Heart left ventricle (tissue), 13 donors: ENCODE measurements around the gene CCDC121.
"Not testable (repeated sequence)": the region's sequence is repeated elsewhere in the genome, so short reads cannot be mapped to it uniquely, and the experiment has no call there.

Experiments
- POLR2A ChIP-seq, 2 donors: fragments of 450-650 bp; IDR thresholded peaks; one replicate each; pipeline ENCODE4 v1.6.1; 2017; ENCODE audit warnings: antibody characterized with exemption in 2 of 2, mild to moderate bottlenecking in 2 of 2, moderate library complexity in 2 of 2
- TF ChIP-seq, protein P1 (sequence below), 12 donors: fragments of 200-600 bp; sonication (generic) in 4 of 12; IDR thresholded peaks; one replicate each; pipeline versions ENCODE4 v1.5.0 to v1.8.0; 2018 to 2022; ENCODE audit warnings: antibody characterized with exemption in 12 of 12, mild to moderate bottlenecking in 5 of 12
- donor health status: ischemic (EF 13 %, LVEDD 7.1; RV severe dilation, severe dysfunction).
- donor health status: DM: no; HTN: yes; CAD: no.
- donor health status: DM: no; HTN: no; CAD: no.
- donor health status: ischemic (EF 25% LVEDD 6.9; RV normal size, moderate dysfunction).
- donor health status: ischemic (EF 25% LVEDD 5.7; RV mildly dilated, moderate dysfunction).
- donor health status: ischemic (EF 35%, LVEDD 5.7; RV mildly dilated, moderate dysfunction).
- donor health status: nonischemic (EF 11% LVEDD 7.7; RV severe dilation, severe dysfunction).
- donor health status: DM: yes; HTN: yes; CAD: no.
- donor health status: PGD.
- donor health status: ischemic (EF 29% LVEDD 5.4; RV normal size, mild dysfunction).
- donor health status: nonischemic (EF 23%, LVEDD 6.1; RV moderate dilation, normal function).

DNA sequence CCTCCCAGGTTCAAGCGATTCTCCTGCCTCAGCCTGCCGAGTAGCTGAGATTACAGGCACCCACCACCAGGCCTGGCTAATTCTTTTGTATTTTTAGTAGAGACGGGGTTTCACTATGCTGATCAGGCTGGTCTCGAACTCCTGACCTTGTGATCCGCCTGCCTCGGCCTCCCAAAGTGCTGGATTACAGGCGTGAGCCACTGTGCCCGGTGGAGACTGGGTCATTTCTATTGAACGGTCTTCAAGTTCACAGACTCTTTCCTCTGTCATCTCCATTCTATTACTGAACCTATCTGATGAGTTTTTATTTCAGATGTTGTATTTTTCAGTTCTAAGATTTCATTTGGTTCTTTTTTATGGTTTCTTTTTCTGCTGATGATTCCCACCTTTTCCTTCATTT is 33.4 kb downstream of the CCDC121 start:
- TF ChIP-seq, protein P1, sequence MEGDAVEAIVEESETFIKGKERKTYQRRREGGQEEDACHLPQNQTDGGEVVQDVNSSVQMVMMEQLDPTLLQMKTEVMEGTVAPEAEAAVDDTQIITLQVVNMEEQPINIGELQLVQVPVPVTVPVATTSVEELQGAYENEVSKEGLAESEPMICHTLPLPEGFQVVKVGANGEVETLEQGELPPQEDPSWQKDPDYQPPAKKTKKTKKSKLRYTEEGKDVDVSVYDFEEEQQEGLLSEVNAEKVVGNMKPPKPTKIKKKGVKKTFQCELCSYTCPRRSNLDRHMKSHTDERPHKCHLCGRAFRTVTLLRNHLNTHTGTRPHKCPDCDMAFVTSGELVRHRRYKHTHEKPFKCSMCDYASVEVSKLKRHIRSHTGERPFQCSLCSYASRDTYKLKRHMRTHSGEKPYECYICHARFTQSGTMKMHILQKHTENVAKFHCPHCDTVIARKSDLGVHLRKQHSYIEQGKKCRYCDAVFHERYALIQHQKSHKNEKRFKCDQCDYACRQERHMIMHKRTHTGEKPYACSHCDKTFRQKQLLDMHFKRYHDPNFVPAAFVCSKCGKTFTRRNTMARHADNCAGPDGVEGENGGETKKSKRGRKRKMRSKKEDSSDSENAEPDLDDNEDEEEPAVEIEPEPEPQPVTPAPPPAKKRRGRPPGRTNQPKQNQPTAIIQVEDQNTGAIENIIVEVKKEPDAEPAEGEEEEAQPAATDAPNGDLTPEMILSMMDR (IDR thresholded peaks at IDR 0.05) = not testable (repeated sequence)
- not testable (repeated sequence) for TF ChIP-seq POLR2A (IDR thresholded peaks at IDR 0.05)
